NT2/D1 (cell line): ENCODE results near the gene IQGAP3.

ENCODE experiments used
- SUZ12 ChIP-seq: IDR thresholded peaks from 2 replicates; pipeline ENCODE4 v1.6.1; 2011; ENCODE audit not compliant: insufficient read length, insufficient read depth; ENCODE audit errors: extremely low read depth
- YY1 ChIP-seq: IDR thresholded peaks from 2 replicates; pipeline ENCODE4 v1.6.1; 2011; ENCODE audit not compliant: insufficient read length, insufficient read depth
- ZNF274 ChIP-seq: IDR thresholded peaks from 2 replicates; pipeline ENCODE4 v1.6.1; 2011; ENCODE audit warnings: mild to moderate bottlenecking, low read depth, low read length

DNA sequence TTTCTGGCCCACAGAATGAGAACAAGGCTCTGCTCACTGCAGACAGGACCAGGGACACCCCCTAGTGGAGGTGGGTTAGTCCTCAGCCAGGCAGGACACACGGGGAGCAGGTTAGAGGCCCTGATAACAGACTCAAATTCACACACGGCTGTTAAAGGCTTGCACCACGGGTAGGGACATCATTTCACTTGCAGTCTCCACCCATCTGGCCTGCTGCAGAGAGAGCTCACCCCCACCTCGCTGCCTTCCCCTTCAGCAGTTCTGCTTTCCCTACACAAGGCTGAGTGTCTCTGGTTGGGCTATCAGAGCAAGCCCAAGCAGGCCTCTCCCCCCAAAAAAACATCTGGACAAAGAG, 92.4 kb downstream of the IQGAP3 start:
- TF ChIP-seq YY1 = no peak
- no peak for TF ChIP-seq ZNF274
- TF ChIP-seq SUZ12 = no peak
